HuH-7 (cell line): ENCODE data around the gene MEIS1.

ENCODE experiments used
- DNase-seq: peaks from one replicate; pipeline ENCODE4 v3.0.0; 2011; ENCODE audit warnings: low spot score

The MEIS1 gene

DNA sequence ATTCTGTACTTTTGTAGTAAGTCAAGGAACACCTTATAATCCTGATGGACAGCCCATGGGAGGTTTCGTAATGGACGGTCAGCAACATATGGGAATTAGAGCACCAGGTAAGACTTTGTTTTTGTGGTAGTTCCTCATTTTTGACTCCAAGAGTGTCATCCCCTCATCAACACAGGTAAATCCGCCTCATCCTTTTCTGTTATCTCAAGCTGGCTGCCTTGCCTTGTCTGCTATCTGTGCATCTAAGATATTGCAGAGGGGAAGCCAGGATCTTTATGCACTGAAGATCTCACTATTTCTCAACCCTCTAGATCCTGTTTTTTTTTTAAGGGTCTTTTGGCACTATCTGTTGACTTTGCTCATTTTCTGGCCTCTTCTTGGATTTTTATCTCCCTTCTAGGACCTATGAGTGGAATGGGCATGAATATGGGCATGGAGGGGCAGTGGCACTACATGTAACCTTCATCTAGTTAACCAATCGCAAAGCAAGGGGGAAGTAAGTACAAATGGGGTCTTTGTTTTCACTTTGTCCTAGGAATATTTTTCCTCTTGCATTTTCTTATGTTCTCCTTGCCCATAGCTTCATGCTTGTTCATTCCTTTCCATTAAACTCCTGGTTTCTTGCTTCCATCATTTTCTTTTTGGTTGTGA is 133.8 kb downstream of the MEIS1 start:
- no peak for DNase-seq

DNA sequence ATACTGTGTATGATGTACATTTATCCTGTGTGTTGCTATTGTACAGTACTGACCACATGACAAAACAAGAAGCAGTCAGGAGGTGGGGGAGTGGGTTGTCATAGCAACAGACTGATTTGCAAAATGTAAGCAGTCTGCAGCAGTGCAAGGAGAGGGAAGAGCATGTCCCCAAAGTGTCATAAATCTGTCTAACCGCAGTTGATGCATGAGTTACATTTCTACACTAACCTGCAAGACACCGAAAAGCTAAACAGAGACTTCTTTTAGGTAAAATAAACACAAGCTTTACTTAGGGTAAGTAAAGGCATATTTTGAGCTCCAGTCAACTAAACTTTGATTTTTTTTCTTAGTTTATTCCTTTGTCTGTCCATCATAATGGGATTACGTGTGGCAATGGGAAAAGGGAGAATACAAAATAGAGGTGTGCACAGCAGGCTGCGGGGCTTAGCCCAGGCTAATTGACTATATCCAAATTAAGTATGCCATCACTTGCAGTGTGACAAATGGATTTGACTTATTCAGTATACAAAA is 134.5 kb downstream of the MEIS1 start:
- peak; percentile 34 for DNase-seq

- no peak for DNase-seq
Observed at GRCh38 chr2:66569974-66570373, 135.0 kb downstream of the MEIS1 start.

DNA sequence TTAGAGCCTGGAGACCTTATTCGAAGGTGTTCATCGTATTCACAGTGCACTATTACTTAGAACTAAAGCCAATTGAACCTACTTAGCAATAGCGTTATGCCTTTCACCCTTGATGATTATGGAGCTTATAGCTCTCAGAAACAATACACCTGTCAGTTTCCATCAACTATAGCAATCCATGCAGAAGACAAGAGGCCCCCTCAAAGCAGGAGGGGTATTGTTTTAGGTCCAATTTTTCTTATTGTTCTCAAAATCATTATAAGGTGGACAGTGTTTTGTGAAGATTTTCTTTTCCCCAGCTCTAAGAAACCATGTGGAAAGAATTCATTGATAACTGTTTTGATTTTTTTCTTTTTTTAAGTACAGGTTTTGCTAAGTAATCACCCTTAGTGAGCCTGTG is 135.5 kb downstream of the MEIS1 start:
- DNase-seq, result no peak

- no peak for DNase-seq
Observed at GRCh38 chr2:66571918-66572317, 137.0 kb downstream of the MEIS1 start.

DNA sequence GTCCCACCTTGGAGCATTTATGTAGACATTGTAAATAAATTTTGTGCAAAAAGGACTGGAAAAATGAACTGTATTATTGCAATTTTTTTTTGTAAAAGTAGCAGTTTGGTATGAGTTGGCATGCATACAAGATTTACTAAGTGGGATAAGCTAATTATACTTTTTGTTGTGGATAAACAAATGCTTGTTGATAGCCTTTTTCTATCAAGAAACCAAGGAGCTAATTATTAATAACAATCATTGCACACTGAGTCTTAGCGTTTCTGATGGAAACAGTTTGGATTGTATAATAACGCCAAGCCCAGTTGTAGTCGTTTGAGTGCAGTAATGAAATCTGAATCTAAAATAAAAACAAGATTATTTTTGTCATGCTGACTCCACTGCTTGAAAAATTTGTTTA is 137.5 kb downstream of the MEIS1 start:
- DNase-seq, result no peak

DNA sequence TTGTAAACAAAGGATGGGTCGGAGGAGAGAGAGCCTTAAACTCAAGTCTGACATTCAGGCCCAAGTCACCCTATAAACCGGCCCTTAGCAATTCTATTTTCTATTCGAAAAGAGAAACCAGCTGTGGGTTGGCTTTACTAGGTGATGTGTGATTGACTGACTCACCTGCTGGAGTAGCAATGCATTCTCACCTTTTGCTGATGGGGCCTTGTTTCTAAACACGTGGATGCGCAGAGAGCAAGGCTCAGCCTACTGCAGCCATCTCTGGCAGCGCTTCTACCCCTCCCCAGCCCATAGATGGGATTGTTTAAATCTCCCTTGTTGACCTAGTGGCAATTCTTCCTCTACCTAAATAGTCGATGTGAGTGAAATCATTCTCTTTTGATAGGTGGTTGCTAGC is 138.5 kb downstream of the MEIS1 start:
- DNase-seq, result no peak

DNA sequence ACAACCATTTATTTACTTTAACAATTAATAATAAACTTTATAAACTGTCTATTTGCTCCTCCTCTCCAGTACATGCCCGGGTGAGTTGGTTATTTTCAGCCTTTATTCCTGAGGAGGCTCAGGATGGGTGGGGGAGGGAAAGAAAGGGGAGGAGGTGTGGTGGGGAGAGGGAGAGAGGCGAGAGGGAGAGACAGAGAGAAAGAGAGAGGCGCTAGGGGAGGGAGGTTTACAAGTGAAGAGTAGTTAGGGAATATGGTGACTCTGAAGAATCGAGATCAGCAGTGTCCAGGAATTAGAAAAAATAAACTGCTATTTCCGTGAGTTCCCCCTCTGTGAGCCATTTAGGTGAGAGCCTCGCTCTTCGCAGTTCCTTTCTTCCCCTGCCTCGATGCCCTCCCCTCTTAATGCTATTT is 138.9 kb downstream of the MEIS1 start:
- DNase-seq, result no peak

GRCh38 chr2:66574701-66575624 is 140.0 kb downstream of the MEIS1 start:
- DNase-seq, result peak; percentile 87

DNA sequence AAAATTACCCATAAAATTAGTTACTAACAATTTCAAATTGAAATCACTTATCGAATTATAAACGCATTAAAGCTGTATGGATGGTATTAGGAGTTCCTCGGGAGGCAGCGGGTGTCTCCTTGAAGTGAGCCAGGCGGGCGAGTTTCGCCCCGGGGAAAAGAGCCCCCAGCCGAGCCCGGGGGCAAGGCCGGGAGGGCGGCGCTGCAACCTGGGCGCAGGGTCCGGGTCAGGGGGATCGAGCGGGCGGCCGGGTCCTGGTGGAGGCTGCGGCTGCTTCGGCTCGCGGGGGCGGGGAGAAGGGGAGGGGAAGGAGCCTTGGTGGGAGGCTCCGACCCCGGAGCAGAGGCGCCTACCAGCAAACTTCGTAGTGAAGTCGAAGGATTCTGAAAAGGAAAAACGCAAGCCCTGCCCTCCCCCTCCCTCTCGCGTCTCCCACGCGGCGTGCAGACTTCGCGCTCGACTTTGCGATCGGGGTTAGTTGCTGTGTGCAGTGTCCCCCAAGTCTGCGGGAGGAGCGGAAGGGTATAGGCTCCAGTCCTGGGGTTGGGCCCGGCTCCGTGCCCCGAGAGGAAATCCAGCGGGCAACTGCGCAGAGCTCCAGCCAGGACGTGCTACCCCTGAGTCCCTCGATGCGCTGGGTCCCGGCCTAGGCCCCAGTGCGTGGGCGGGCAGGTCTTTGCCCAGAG is 140.8 kb downstream of the MEIS1 start:
- DNase-seq, result peak; percentile 58

- DNase-seq, result no peak
Observed at GRCh38 chr2:66576311-66576560, 141.3 kb downstream of the MEIS1 start.

DNA sequence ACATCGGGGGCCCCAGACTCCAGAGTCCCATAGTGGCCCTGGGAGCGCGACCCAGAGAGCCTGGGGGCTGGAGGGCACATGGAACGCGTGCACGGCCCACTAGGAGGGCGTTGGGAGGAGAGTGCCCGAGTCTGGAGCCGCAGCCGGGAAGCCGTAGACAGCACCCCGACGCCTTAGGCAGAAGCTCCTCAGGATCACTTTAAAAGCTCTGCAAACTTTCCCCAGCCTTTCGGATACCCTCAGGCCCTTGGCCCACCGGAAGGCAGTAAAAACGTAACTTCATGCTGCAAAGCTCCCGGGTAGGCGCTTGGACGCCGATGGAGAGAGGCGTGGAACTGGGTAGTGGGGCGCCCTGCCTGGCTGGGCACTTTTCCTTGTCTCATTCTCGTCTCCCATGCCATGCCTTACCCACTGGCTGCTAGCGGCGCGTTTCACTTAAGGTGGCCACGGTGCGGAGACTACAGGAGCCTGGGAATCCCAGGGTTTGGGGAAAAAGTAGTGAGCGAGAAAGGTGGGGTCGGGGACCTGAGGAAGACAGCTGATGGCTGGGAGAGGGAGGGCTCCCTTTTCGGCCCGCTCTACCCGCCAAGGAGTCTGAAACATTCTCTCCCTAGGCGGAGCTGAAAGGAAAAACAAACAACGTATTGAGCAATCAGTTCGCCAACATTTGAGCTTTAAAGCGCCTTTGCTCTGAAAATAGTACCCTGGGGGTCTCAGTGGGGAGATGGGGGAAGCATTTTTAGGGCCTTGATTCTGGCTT is 141.8 kb downstream of the MEIS1 start:
- peak; percentile 59 for DNase-seq

GRCh38 chr2:66577321-66578053 is 142.6 kb downstream of the MEIS1 start:
- DNase-seq, result peak; percentile 63

GRCh38 chr2:66578054-66578686 is 143.2 kb downstream of the MEIS1 start:
- peak; percentile 55 for DNase-seq

- DNase-seq, result no peak
Observed at GRCh38 chr2:66578687-66579106, 143.8 kb downstream of the MEIS1 start.

DNA sequence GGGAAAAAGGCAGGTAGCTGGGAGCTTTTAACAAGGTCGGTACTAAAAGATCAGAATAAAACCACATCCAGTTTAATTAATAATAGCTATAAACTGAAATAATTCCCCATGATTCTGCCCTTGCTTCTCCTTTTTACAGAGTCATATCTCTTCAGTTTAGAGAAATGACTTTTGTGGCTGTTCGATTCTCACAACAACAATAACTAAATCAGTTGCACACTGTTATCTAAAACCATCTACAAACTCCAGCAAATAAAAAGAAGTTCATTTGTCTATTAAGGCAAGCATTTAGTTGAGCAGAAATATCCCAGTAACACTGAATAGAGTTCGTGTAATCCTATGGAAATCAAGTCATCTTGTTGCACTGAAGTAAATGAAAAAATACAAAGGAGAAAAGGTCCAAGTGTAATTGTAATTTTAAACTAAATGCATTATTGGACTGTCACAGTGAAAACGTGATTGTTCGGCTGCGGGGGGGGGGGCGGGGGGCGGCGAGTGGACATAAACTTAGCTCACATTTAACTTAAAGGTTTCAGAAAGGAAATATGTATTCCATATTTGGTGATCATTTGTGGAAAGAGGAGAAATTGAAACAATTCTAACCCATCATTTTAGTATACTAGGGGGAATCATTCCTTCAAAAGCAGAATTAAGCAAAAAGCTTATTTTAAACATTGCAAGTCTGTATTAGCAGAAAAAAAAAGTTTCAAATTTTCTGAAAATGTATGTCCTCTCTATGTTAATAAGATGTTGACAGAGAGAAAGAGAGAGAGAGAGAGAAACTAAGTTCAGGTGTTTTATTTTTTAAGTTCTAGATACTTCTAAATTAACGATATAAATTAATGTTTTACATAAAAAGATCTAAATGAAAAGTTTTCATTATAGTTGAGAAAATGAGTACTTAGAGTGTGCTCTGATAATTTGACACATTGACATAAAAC is 144.5 kb downstream of the MEIS1 start:
- DNase-seq, result no peak

- no peak for DNase-seq
Observed at GRCh38 chr2:66580166-66581049, 145.5 kb downstream of the MEIS1 start.

- no peak for DNase-seq
Observed at GRCh38 chr2:66581339-66582103, 146.6 kb downstream of the MEIS1 start.
